ENCODE data around the gene MYO1C.

DNA sequence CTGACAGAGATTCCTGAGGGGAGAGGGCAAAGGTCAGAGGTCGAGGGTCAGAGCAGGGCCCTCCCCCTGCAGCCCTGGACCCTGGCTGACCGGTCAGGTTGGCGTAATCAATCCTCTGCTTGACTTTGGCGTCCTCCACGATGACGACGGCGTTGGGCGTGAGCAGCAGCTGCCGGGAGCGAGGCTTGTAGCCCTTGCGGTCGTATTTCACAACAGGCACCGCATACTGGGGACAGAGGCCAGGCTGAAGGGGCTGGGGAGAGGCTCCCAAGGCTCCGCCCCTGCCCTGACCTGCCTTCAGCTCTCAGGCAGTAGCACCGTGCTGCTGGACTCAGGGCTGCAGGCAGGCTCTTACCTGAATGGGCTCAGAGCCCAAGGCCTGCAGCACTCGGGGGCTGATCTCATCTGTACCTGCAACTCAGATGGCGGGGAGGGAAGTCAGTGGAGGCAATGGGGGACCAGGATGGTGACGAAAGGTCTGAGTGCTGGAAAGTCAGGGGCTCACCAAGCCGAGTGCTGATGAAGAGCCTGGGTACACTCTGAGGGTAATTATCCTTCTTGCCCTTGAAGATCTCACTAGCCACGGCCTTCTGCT lies 24.5 kb downstream of the MYO1C start:
- TF ChIP-seq POLR2AphosphoS5 (IDR thresholded peaks at IDR 0.05; ENCODE audit: low read depth) (no peak), GABPA (IDR thresholded peaks at IDR 0.05; ENCODE audit: low read depth) (no peak), REST (IDR thresholded peaks at IDR 0.05; ENCODE audit: insufficient replicate concordance, low read depth) (no peak), SPI1 (IDR thresholded peaks at IDR 0.05; ENCODE audit: borderline replicate concordance, low read depth) (no peak)
- TF ChIP-seq, protein P1, sequence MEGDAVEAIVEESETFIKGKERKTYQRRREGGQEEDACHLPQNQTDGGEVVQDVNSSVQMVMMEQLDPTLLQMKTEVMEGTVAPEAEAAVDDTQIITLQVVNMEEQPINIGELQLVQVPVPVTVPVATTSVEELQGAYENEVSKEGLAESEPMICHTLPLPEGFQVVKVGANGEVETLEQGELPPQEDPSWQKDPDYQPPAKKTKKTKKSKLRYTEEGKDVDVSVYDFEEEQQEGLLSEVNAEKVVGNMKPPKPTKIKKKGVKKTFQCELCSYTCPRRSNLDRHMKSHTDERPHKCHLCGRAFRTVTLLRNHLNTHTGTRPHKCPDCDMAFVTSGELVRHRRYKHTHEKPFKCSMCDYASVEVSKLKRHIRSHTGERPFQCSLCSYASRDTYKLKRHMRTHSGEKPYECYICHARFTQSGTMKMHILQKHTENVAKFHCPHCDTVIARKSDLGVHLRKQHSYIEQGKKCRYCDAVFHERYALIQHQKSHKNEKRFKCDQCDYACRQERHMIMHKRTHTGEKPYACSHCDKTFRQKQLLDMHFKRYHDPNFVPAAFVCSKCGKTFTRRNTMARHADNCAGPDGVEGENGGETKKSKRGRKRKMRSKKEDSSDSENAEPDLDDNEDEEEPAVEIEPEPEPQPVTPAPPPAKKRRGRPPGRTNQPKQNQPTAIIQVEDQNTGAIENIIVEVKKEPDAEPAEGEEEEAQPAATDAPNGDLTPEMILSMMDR (IDR thresholded peaks at IDR 0.05; ENCODE audit: insufficient read depth, low read length), result no peak
